HG03139 (cell line): ENCODE measurements around the gene NKAPL.

Experiments used
- ATAC-seq: cut with Tn5 transposase; IDR thresholded peaks from one replicate; pipeline ENCODE4 v1.9.1; 2021; ENCODE audit not compliant: unreplicated experiment

Gene NKAPL

GRCh38 chr6:28258877-28259777 lies at the start of gene NKAPL:
Gene NKAPL (plus strand): TSS chr6:28259297. CDS start chr6:28259372, 75 bp downstream.
- ATAC-seq = no peak

DNA sequence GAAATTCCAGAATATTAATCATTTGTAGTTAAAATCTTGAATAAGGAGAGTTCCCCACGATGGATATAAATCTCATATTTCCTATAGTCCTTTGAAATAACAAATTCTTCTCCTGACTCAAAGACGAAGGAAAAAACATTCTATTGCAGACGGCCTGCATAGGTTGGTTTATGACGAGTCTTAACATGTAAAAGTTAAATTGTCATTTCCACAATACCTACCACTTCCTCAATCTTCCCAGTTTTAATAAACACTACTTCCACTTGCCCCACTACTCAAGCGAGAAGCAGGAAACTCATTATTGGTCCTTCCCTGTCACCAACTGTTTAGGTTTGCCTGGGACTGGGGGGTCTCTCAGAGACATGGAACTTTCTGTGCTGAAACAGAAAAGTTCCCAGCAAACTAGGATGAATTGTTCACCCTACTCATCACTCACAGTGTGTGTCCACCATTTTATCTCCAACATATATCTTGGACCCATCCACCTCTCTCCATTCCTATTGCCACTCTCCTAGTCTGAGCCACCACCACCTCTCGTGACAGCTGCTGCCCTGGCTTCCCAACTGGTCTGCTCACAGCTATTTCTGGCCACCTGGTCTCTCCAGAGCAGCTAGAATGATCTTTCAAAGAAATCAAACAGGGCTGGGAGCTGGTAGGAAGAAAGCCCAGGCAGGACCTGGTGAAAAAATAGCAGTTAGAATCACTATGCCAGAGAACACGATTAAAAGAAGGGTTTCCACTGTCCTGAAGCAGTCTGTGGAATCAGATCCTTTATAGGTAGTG lies 49.2 kb upstream of the NKAPL start:
- no peak for ATAC-seq

DNA sequence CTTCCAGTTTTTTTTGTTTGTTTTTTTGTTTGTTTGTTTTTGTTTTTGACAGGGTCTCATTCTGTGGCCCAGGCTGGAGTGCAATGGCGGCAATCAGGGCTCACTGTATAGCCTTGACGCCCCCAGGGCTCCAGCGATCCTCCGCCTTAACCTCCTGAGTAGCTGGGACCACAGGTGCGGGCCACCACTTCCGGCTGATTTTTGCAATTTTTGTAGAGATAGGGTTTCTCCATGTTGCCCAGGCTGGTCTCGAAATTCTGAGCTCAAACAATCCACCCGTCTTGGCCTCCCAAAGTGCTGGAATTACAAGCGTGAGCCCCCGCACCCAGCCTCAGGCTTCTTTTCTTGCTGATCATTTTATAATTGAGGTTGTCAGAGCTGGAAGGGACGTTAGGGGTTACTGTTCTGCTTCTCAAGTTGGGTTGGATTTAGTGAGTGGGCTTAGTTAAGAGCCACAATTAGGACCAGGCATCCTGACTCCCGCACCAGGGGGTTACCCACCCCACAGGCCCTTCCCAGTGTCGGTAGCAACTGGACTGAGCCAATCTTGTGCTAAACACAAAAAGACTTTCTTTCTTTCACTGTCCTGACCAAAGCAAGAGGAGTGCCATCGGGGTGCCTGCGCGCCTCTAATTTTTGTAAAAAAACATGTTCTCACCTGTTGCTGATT lies 47.1 kb upstream of the NKAPL start:
- no peak for ATAC-seq

DNA sequence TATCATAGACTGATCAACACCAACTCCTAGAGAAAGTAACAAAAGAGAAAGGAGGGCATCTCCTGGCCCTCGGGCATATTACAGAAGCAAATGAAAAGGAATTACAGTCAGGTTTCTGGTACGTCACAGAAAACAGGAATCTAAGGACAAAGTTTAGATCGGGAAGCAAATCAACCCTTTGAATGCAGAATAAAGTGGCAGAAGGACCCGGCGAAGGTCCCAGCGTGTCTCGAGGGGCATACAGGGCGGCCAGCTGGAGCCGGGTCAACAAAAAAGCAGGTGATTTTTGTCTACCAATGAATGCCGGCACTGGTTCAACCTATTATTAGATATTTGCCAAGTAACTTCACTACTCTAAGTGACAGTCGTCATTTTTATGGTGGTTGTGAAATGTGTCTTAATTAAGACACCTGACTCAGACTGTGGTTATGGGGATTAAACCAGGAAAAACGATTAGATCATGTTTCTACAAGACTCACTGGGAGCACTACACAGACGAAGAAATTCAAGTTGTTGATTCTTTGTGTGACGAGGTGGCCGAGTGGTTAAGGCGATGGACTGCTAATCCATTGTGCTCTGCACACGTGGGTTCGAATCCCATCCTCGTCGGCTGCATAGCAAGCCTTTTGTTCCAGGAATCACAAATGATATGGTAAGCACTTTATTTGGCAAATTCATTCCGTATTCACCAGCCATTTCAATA lies 46.4 kb upstream of the NKAPL start:
- ATAC-seq = no peak

- no peak for ATAC-seq
Measured at GRCh38 chr6:28213213-28213523, 45.9 kb upstream of the NKAPL start.

DNA sequence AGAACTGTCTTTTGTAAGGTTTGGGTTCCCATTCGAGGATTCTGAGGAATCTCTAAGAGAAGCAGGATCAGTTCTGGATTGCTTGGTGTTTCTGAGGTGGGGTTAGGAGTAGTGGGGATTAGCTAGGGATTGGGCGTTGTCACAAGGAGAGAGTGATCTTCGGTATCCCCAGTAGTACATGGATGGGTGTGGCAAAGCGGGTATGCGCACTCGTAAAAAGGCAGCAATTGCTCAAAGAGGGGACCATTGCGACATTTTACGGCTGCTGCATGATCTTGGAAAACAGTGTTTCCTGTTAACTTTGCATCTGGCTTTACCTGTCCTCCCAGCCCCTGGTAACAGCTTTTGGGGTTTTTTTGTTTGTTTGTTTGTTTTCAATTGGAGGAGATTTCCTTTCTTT lies 43.7 kb upstream of the NKAPL start:
- ATAC-seq = no peak

DNA sequence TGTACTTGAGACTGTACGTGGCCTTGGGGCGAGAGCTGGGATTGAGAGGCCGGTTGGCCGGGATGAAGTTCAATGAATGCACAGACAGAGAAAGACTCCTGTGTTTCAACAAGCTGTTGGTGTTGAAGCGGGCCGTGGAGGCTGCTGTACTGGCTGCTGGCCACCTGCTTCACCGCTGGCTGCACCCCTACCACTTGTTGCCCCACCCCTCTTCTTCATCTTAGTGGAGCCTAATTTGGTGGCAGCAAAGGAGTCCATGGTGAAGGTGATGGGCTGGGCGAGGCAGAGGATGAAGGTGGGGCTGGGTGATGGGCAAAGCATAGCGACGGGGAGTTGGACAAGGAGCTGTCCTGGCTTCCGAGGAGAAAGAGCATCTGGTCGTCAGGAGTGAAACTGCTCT lies 41.2 kb upstream of the NKAPL start:
- ATAC-seq = no peak

- peak; percentile 60 for ATAC-seq
Measured at GRCh38 chr6:28218312-28219248, 40.5 kb upstream of the NKAPL start.

DNA sequence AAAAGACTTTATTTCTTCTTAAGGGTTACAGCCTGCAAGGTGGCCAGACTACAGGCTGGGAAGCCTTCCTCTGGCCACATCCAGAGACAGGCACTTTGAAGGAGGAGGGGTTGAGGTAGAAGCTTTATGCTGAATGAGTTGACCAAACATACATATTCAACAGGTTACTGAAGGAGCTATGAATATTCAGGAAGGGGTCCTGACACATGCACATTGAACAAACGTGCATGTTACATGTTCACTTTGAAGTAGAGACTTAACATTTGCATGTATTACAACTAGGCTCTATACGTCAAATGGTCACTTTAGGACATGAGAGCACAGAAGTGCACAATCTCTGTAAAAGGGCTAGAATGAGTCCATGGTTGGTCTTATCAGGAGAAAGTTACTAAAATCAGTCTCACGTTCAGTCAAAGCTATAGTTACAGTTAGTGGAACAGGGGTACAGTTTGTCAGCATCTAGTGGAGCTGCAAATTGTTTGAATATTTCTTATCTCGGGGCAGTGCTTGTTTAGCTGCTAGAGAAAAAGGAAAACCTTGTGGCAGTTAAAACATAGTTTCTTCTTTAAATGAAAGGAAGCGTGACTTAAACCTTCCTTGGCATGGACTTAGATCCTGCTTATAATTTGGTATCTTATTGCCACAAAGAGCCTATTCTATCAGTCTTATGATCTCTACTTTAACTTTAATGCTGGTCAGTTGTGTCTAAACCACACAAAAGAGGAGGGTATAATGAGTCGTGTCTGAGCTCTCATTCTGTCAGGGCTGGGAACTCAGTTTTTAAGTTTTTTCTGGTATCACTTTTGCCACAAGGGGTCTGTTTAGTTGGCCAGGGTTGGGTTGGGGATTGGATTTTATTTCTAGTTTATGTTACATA lies 38.6 kb upstream of the NKAPL start:
- ATAC-seq = no peak

DNA sequence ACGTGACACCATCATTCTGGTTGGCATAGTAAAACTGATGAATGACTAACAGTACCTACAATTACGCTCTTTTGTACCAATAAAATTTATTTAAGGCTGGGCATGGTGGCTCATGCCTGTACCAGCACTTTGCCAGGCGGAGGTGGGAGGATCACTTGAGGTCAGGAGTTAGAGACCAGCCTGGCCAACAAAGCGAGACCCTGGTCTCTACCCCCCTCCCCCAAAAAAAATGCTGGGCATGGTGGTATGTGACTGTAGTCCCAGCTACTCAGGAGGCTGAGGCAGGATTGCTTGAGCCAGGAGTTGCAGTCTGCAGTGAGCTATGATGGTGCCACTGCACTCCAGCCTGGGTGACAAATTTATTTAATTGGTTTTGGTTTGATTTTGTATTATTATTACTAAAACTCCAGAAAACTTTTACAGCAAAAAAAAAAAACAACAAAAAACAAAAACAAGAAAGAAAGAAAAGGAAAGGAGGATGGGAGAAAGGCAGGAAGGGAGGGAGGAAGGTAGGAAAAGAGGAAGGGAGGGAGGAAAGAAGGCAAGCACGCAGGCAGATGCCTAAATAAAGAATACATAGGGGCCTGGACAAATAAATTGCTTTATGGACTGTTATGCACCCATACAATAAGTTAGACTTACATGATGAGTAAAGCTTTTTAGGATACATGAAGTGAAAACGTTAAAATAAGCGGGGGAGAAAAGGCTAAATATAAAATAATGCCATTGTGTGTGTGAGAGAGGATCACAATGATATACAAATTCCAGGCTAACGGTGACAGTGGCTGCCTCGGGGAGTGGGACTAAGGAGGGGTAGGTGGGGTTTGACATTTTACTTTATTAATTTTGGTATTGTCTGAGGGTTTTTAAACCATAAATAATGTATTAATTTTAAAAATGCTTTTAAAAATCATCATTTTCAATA lies 34.7 kb upstream of the NKAPL start:
- ATAC-seq = peak; percentile 17

DNA sequence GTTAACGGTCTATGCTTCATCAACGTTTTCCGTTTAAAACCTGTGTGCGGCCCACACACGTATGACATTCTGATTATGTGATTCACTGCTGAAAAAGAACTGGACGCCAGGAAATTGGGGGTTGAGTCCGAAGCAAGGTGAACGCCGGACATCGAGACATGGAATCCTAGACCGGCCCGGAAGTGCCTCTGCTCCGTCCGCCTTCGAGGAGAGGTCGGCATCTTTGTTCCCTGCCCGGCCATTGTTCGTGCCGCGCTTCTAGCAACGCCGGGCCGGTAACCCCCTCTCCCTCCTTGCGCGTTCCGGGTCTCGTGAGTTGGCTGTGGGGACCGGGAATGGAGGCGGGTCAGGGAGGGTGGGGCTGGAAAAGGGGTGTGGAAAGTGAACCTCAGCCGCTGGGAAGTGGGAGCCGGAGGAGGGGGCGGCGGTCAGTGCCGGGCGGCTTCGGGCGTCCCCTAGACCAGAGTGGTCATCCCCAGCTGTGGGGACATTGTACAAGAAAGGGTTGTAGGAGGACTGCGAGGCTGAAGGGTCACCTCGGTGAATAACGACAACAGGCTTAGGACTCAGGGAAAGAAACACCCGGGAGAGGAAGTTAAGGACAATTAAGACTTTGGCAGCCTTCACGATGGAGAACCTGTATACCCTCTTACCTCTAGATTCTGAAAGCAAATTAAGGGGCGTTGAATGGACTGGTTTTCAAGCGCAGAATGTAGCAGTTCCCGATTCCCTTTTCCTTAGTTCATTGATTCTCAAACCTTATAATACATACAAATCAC lies 33.9 kb upstream of the NKAPL start, which contains the start of gene ZSCAN9:
ZSCAN9 (plus strand) TSS at position 220 of the 779 bp plus-strand sequence. CDS start 1,810 bp downstream, outside the sequence.
- ATAC-seq = peak; percentile 80

DNA sequence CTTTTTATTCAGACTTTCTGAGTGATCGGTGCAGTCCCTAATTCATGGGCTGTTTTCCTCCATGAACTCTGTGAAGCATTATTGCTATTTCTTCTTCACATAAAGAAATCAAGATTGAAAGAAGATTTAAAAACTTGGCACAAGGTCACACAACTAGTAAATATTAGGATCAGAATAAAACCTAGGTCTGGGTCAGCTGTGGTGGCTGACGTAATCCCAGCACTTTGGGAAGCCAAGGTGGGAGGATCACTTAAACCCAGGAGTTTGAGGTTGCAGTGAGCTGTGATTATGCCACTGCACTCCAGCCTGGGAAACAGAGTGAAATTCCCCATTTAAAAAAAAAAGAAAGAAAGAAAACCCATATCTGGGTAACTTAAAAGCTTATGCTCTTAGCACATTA lies 32.6 kb upstream of the NKAPL start:
- ATAC-seq = no peak

GRCh38 chr6:28232785-28233184 lies 26.3 kb upstream of the NKAPL start:
- ATAC-seq = no peak

- no peak for ATAC-seq
Measured at GRCh38 chr6:28235912-28236452, 23.1 kb upstream of the NKAPL start.

DNA sequence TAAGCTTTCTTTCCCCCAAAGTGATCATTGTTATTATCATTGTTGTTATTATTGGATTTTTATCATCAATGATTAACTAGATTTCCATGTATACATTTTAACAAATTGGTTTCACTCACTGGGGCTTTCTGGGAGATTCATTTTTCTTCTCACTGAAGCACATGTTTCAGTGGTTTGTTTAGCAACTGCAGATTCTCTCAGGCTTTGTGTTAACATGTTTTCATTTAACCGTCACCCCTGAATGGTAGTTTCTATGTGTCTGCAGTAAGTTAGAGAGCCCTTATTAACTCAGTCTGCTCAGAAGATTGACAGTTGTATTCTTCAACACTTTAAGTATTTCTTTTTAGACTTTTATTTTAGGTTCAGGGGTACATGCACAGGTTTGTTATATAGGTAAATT lies 19.5 kb upstream of the NKAPL start:
- ATAC-seq = no peak

DNA sequence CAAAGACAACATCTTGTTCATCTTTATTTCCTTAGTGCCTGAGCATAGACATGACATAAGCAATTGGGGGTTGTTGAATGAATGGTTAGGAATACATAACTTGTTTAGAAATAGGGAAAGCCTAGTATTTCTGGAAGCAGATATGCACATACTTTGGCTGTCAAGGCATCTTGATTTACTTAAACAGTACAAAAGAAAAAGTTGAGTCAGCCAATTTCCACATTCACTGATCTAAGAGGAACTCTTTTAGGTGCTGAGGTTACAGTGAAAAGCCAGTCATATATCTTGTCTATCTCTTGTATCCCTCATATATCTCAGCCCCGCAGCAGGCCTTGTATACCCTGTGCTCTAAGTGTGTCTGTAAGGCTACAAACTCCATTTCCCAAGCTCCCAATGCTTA lies 18.6 kb upstream of the NKAPL start:
- ATAC-seq = no peak

DNA sequence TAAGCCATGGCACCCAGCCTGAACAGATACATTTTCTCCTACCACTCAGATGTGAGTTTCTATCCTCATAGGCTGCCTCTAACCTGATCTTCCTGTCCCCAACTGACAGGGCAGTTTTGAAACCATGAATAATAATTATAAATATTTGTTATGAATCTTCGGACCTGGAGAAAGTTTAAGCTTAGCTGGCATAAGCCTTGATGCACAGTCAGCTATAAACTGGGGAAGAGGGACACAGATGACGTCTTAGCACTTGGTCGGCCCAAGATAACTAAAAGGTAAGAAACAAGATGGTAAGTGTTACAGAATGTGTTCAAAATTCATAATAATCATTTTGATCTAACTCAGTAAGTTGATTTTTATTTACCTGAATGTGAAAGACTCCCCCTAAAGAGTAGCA lies 15.2 kb upstream of the NKAPL start:
- no peak for ATAC-seq
